ENCODE results near the gene TUBA1C.
"Not testable (repeated sequence)": the region's sequence is repeated elsewhere in the genome, so short reads cannot be mapped to it uniquely, and the experiment has no call there.

Gene TUBA1C

DNA sequence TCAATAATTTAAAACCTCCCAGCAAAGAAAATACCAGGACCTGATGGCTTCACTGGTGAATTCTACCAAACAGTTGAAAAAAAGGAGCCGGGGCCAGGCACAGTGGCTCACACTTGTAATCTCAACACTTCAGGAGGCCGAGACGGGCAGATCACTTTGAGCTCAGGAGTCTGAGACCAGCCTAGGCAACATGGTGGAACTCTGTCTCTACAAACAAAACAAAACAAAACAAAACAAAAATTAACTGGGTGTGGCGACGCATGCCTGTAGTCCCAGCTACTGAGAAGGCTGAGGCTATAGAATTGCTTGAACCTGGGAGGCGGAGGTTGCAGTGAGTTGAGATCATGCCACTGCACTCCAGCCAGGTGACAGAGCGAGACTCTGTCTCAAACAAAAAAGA lies 44.5 kb downstream of the TUBA1C start:
- H3K27ac ChIP-seq, result no peak overlapping the region
- TF ChIP-seq, protein P1, sequence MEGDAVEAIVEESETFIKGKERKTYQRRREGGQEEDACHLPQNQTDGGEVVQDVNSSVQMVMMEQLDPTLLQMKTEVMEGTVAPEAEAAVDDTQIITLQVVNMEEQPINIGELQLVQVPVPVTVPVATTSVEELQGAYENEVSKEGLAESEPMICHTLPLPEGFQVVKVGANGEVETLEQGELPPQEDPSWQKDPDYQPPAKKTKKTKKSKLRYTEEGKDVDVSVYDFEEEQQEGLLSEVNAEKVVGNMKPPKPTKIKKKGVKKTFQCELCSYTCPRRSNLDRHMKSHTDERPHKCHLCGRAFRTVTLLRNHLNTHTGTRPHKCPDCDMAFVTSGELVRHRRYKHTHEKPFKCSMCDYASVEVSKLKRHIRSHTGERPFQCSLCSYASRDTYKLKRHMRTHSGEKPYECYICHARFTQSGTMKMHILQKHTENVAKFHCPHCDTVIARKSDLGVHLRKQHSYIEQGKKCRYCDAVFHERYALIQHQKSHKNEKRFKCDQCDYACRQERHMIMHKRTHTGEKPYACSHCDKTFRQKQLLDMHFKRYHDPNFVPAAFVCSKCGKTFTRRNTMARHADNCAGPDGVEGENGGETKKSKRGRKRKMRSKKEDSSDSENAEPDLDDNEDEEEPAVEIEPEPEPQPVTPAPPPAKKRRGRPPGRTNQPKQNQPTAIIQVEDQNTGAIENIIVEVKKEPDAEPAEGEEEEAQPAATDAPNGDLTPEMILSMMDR (conservative IDR thresholded peaks at IDR 0.05), result no peak
- no peak for TF ChIP-seq ZFX (IDR thresholded peaks at IDR 0.05)

DNA sequence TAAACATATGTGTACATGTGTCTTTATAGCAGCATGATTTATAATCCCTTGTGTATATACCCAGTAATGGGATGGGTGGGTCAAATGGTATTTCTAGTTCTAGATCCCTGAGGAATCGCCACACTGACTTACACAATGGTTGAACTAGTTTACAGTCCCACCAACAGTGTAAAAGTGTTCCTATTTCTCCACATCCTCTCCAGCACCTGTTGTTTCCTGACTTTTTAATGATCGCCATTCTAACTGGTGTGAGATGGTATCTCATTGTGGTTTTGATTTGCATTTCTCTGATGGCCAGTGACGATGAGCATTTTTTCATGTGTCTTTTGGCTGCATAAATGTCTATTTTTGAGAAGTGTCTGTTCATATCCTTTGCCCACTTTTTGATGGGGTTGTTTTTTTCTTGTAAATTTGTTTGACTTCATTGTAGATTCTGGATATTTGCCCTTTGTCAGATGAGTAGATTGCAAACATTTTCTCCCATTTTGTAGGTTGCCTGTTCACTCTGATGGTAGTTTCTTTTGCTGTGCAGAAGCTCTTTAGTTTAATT lies 45.6 kb downstream of the TUBA1C start:
- not testable (repeated sequence) for H3K27ac ChIP-seq

GRCh38 chr12:49314811-49315210 lies 49.9 kb downstream of the TUBA1C start:
- TF ChIP-seq ZFX (IDR thresholded peaks at IDR 0.05), result no peak
- TF ChIP-seq, protein P1 (conservative IDR thresholded peaks at IDR 0.05), result no peak
- no peak overlapping the region for H3K27ac ChIP-seq

GRCh38 chr12:49317118-49317517 lies 52.2 kb downstream of the TUBA1C start:
- not testable (repeated sequence) for H3K27ac ChIP-seq

DNA sequence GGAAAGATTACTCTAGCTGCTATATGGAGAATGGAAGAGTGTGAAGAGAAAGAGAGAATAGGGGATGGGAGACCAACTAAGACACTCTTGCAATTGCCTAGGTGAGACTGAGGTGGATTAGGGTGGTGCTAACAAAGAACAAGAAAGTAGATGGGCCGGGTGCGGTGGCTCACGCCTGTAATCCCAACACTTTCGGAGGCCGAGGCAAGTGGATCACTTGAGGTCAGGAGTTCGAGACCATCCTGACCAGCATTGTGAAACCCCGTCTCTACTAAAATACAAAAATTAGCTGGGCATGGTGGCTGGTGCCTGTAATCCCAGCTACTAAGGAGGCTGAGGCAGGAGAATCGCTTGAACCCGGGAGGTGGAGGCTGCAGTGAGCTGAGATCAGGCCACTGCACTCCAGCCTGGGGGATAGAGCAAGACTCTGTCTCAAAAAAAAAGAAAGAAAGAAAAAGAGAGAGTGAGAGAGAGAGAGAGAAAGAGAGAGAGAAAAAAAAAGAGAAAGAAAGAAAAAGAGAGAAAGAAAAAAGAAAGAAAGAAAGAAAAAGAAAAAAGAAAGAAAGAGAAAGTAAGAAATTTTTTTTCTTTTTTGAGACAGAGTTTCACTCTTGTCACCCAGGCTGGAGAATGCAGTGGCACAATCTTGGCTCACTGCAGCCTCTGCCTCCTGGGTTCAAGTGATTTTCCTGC lies 55.7 kb downstream of the TUBA1C start:
- H3K27ac ChIP-seq, result not testable (repeated sequence)

- TF ChIP-seq, protein P1 (conservative IDR thresholded peaks at IDR 0.05), result no peak
- no peak for TF ChIP-seq ZFX (IDR thresholded peaks at IDR 0.05)
- peak overlapping the region; percentile 78 for H3K27ac ChIP-seq
Measured at GRCh38 chr12:49322367-49322707, 57.5 kb downstream of the TUBA1C start.

- H3K27ac ChIP-seq, result peak within 1 kb of the TSS; percentile 78
- TF ChIP-seq ZFX (IDR thresholded peaks at IDR 0.05), result peak; percentile 46; the same call in 1 of the 2 replicates
- TF ChIP-seq, protein P1 (conservative IDR thresholded peaks at IDR 0.05), result no peak
Measured at GRCh38 chr12:49322708-49323523, 58.0 kb downstream of the TUBA1C start, which contains the start of gene TROAP. Gene TROAP, plus strand, starts transcription at chr12:49323255. Its CDS starts 354 bp downstream, at chr12:49323609.

DNA sequence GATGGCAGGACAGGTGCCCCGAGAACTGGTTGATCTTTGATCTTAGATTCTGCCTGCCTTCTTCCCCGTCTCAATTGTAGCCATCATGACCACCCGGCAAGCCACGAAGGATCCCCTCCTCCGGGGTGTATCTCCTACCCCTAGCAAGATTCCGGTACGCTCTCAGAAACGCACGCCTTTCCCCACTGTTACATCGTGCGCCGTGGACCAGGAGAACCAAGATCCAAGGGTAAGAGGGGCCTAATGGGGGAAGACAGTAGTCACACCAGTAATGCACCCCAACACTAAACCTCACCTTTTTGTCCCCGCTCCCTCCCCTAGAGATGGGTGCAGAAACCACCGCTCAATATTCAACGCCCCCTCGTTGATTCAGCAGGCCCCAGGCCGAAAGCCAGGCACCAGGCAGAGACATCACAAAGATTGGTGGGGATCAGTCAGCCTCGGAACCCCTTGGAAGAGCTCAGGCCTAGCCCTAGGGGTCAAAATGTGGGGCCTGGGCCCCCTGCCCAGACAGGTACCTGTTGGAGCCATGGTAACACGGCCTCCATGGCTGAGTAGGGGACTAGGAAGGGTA lies 58.7 kb downstream of the TUBA1C start:
- TF ChIP-seq, protein P1 (conservative IDR thresholded peaks at IDR 0.05), result no peak
- TF ChIP-seq ZFX (IDR thresholded peaks at IDR 0.05), result 0 out of 2 replicates have a peak, but pooled peaks have one; percentile 6
- peak overlapping the region; percentile 78 for H3K27ac ChIP-seq

Data from C4-2B (cell line).